Peyer's patch (tissue), 4 donors: Measurements from ENCODE around the gene VIM.

Experiments
- POLR2A ChIP-seq, 2 donors: fragments of 450-650 bp; IDR thresholded peaks; one replicate each; pipeline ENCODE4 v1.5.1; 2017; ENCODE audit warnings: antibody characterized with exemption in 2 of 2, mild to moderate bottlenecking in 2 of 2, moderate library complexity in 2 of 2
- TF ChIP-seq, protein P1 (sequence below), 6 experiments: fragments of 450-650 bp in 4 of 6; fragments of 200-600 bp in 2 of 6; sonication (generic) in 1 of 6; IDR thresholded peaks; one replicate each; pipeline ENCODE4 v1.5.1; 2017 to 2019; ENCODE audit warnings: antibody characterized with exemption in 6 of 6, mild to moderate bottlenecking in 3 of 6, moderate library complexity in 1 of 6

DNA sequence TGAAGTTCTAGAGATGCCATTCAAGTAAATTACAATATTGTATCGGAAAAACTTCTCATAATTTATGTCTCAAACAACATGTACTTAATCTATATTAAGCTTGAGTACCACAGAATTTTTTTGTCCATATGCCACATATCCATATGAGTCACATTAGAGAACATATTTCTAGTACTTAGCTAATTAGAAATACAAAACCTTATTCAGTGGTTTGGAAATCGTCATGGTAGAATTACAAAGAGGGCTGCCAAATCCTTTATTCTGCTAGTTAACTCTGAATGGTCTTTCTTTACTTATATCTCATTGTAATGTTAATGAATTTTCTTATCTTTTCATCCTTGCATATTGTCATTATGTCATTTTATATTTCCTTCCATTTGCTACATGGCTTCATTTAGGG is 9.0 kb upstream of the VIM start:
- TF ChIP-seq, protein P1, sequence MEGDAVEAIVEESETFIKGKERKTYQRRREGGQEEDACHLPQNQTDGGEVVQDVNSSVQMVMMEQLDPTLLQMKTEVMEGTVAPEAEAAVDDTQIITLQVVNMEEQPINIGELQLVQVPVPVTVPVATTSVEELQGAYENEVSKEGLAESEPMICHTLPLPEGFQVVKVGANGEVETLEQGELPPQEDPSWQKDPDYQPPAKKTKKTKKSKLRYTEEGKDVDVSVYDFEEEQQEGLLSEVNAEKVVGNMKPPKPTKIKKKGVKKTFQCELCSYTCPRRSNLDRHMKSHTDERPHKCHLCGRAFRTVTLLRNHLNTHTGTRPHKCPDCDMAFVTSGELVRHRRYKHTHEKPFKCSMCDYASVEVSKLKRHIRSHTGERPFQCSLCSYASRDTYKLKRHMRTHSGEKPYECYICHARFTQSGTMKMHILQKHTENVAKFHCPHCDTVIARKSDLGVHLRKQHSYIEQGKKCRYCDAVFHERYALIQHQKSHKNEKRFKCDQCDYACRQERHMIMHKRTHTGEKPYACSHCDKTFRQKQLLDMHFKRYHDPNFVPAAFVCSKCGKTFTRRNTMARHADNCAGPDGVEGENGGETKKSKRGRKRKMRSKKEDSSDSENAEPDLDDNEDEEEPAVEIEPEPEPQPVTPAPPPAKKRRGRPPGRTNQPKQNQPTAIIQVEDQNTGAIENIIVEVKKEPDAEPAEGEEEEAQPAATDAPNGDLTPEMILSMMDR (IDR thresholded peaks at IDR 0.05): no peak
- no peak for TF ChIP-seq POLR2A (IDR thresholded peaks at IDR 0.05)
